ENCODE measurements around the gene HDAC6.
A peak's percentile ranks its signal among the peaks of the same experiment; 100 is the strongest.

Gene HDAC6

GRCh38 chrX:48790477-48790876 is 11.4 kb upstream of the HDAC6 start:
- no peak overlapping the region for H3K27ac ChIP-seq (ENCODE audit: low read depth, low read length)
- peaks cover 7% of the 10 kb centered on the region; the same call in 1 of the 2 replicates for H3K9me3 ChIP-seq (ENCODE audit: control insufficient read depth, insufficient read depth, low read length)
- H3K4me1 ChIP-seq (ENCODE audit: control insufficient read depth, insufficient read depth, low read length): no peaks in the 10 kb centered on the region
- H3K36me3 ChIP-seq (ENCODE audit: control insufficient read depth, insufficient read depth, low read length): no peaks in the 10 kb centered on the region
- no peak overlapping the region for H3K4me3 ChIP-seq (ENCODE audit: low read depth, low read length)
- H3K27me3 ChIP-seq (ENCODE audit: control insufficient read depth, insufficient read depth, low read length): no peaks in the 10 kb centered on the region
- no peak overlapping the region for H3K9ac ChIP-seq (ENCODE audit: low read depth, low read length)

- Histone ChIP-seq H3K36me3 (ENCODE audit: control insufficient read depth, insufficient read depth, low read length) (no peaks in the 10 kb centered on the region), H3K4me3 (ENCODE audit: low read depth, low read length) (no peak overlapping the region), H3K9me3 (ENCODE audit: control insufficient read depth, insufficient read depth, low read length) (peaks cover 7% of the 10 kb centered on the region; the same call in 1 of the 2 replicates), H3K27me3 (ENCODE audit: control insufficient read depth, insufficient read depth, low read length) (no peaks in the 10 kb centered on the region), H3K4me1 (ENCODE audit: control insufficient read depth, insufficient read depth, low read length) (no peaks in the 10 kb centered on the region), H3K27ac (ENCODE audit: low read depth, low read length) (no peak overlapping the region), H3K9ac (ENCODE audit: low read depth, low read length) (no peak overlapping the region)
Measured at GRCh38 chrX:48791063-48791820, 10.6 kb upstream of the HDAC6 start.

- Histone ChIP-seq H3K36me3 (ENCODE audit: control insufficient read depth, insufficient read depth, low read length) (no peaks in the 10 kb centered on the region), H3K27me3 (ENCODE audit: control insufficient read depth, insufficient read depth, low read length) (no peaks in the 10 kb centered on the region), H3K9ac (ENCODE audit: low read depth, low read length) (no peak overlapping the region), H3K4me3 (ENCODE audit: low read depth, low read length) (no peak overlapping the region), H3K9me3 (ENCODE audit: control insufficient read depth, insufficient read depth, low read length) (peaks cover 3% of the 10 kb centered on the region; the same call in 1 of the 2 replicates), H3K4me1 (ENCODE audit: control insufficient read depth, insufficient read depth, low read length) (no peaks in the 10 kb centered on the region), H3K27ac (ENCODE audit: low read depth, low read length) (no peak overlapping the region)
Measured at GRCh38 chrX:48792219-48792618, 9.6 kb upstream of the HDAC6 start.

- Histone ChIP-seq H3K4me1 (ENCODE audit: control insufficient read depth, insufficient read depth, low read length) (no peaks in the 10 kb centered on the region), H3K4me3 (ENCODE audit: low read depth, low read length) (no peak overlapping the region), H3K27ac (ENCODE audit: low read depth, low read length) (no peak overlapping the region), H3K9me3 (ENCODE audit: control insufficient read depth, insufficient read depth, low read length) (peaks cover 4% of the 10 kb centered on the region; the same call in 1 of the 2 replicates), H3K9ac (ENCODE audit: low read depth, low read length) (no peak overlapping the region), H3K36me3 (ENCODE audit: control insufficient read depth, insufficient read depth, low read length) (no peaks in the 10 kb centered on the region), H3K27me3 (ENCODE audit: control insufficient read depth, insufficient read depth, low read length) (no peaks in the 10 kb centered on the region)
Measured at GRCh38 chrX:48793935-48794334, 7.9 kb upstream of the HDAC6 start.

- Histone ChIP-seq H3K9me3 (ENCODE audit: control insufficient read depth, insufficient read depth, low read length) (peaks cover 7% of the 10 kb centered on the region; the same call in 1 of the 2 replicates), H3K4me3 (ENCODE audit: low read depth, low read length) (no peak overlapping the region), H3K9ac (ENCODE audit: low read depth, low read length) (no peak overlapping the region), H3K27me3 (ENCODE audit: control insufficient read depth, insufficient read depth, low read length) (no peaks in the 10 kb centered on the region), H3K36me3 (ENCODE audit: control insufficient read depth, insufficient read depth, low read length) (no peaks in the 10 kb centered on the region), H3K27ac (ENCODE audit: low read depth, low read length) (no peak overlapping the region), H3K4me1 (ENCODE audit: control insufficient read depth, insufficient read depth, low read length) (no peaks in the 10 kb centered on the region)
Measured at GRCh38 chrX:48794340-48794910, 7.4 kb upstream of the HDAC6 start.

GRCh38 chrX:48794911-48795515 is 6.9 kb upstream of the HDAC6 start:
- no peak overlapping the region for H3K9ac ChIP-seq (ENCODE audit: low read depth, low read length)
- H3K27me3 ChIP-seq (ENCODE audit: control insufficient read depth, insufficient read depth, low read length): no peaks in the 10 kb centered on the region
- no peaks in the 10 kb centered on the region for H3K36me3 ChIP-seq (ENCODE audit: control insufficient read depth, insufficient read depth, low read length)
- H3K4me1 ChIP-seq (ENCODE audit: control insufficient read depth, insufficient read depth, low read length): no peaks in the 10 kb centered on the region
- no peak overlapping the region for H3K27ac ChIP-seq (ENCODE audit: low read depth, low read length)
- no peak overlapping the region for H3K4me3 ChIP-seq (ENCODE audit: low read depth, low read length)
- peaks cover 7% of the 10 kb centered on the region; the same call in 1 of the 2 replicates for H3K9me3 ChIP-seq (ENCODE audit: control insufficient read depth, insufficient read depth, low read length)

GRCh38 chrX:48798318-48798717 is 3.5 kb upstream of the HDAC6 start:
- Histone ChIP-seq H3K9me3 (ENCODE audit: control insufficient read depth, insufficient read depth, low read length) (peaks cover 13% of the 10 kb centered on the region; the same call in 1 of the 2 replicates), H3K27me3 (ENCODE audit: control insufficient read depth, insufficient read depth, low read length) (no peaks in the 10 kb centered on the region), H3K27ac (ENCODE audit: low read depth, low read length) (no peak overlapping the region), H3K4me3 (ENCODE audit: low read depth, low read length) (no peak overlapping the region), H3K36me3 (ENCODE audit: control insufficient read depth, insufficient read depth, low read length) (0 out of 2 replicates have a peak, but pooled peaks cover 3% of the 10 kb centered on the region), H3K9ac (ENCODE audit: low read depth, low read length) (no peak overlapping the region), H3K4me1 (ENCODE audit: control insufficient read depth, insufficient read depth, low read length) (0 out of 2 replicates have a peak, but pooled peaks cover 3% of the 10 kb centered on the region)

- Histone ChIP-seq H3K36me3 (ENCODE audit: control insufficient read depth, insufficient read depth, low read length) (peaks cover 12% of the 10 kb centered on the region; the same call in 1 of the 2 replicates), H3K4me3 (ENCODE audit: low read depth, low read length) (peak overlapping the region; percentile 89), H3K9ac (ENCODE audit: low read depth, low read length) (peak overlapping the region; percentile 98), H3K4me1 (ENCODE audit: control insufficient read depth, insufficient read depth, low read length) (0 out of 2 replicates have a peak, but pooled peaks cover 3% of the 10 kb centered on the region), H3K27ac (ENCODE audit: low read depth, low read length) (peak overlapping the region; percentile 97), H3K9me3 (ENCODE audit: control insufficient read depth, insufficient read depth, low read length) (peaks cover 25% of the 10 kb centered on the region), H3K27me3 (ENCODE audit: control insufficient read depth, insufficient read depth, low read length) (no peaks in the 10 kb centered on the region)
Measured at GRCh38 chrX:48800574-48801279, 1.1 kb upstream of the HDAC6 start.

GRCh38 chrX:48802089-48802904 is 430 bp downstream of the HDAC6 start:
- Histone ChIP-seq H3K9me3 (ENCODE audit: control insufficient read depth, insufficient read depth, low read length) (peaks cover 28% of the 10 kb centered on the region), H3K9ac (ENCODE audit: low read depth, low read length) (peak overlapping the region; percentile 85), H3K27ac (ENCODE audit: low read depth, low read length) (peak overlapping the region; percentile 95), H3K27me3 (ENCODE audit: control insufficient read depth, insufficient read depth, low read length) (no peaks in the 10 kb centered on the region), H3K4me1 (ENCODE audit: control insufficient read depth, insufficient read depth, low read length) (0 out of 2 replicates have a peak, but pooled peaks cover 3% of the 10 kb centered on the region), H3K4me3 (ENCODE audit: low read depth, low read length) (peak overlapping the region; percentile 79), H3K36me3 (ENCODE audit: control insufficient read depth, insufficient read depth, low read length) (peaks cover 12% of the 10 kb centered on the region; the same call in 1 of the 2 replicates)

- Histone ChIP-seq H3K36me3 (ENCODE audit: control insufficient read depth, insufficient read depth, low read length) (peaks cover 12% of the 10 kb centered on the region; the same call in 1 of the 2 replicates), H3K27ac (ENCODE audit: low read depth, low read length) (peak overlapping the region; percentile 95), H3K4me3 (ENCODE audit: low read depth, low read length) (peak overlapping the region; percentile 79), H3K9me3 (ENCODE audit: control insufficient read depth, insufficient read depth, low read length) (peaks cover 26% of the 10 kb centered on the region), H3K4me1 (ENCODE audit: control insufficient read depth, insufficient read depth, low read length) (0 out of 2 replicates have a peak, but pooled peaks cover 3% of the 10 kb centered on the region), H3K9ac (ENCODE audit: low read depth, low read length) (peak overlapping the region; percentile 59; the same call in 1 of the 2 replicates), H3K27me3 (ENCODE audit: control insufficient read depth, insufficient read depth, low read length) (no peaks in the 10 kb centered on the region)
Measured at GRCh38 chrX:48802905-48803200, 986 bp downstream of the HDAC6 start.
